Measurements from ENCODE around the gene PPP2R5B. TPM values are rescaled to one million over a fixed set of nuclear protein-coding genes. Genes with fewer than 3 reads are reported as not detected.

PPP2R5B gene
- 7.3 TPM for total RNA-seq
- 22.1 TPM for polyA plus RNA-seq

DNA sequence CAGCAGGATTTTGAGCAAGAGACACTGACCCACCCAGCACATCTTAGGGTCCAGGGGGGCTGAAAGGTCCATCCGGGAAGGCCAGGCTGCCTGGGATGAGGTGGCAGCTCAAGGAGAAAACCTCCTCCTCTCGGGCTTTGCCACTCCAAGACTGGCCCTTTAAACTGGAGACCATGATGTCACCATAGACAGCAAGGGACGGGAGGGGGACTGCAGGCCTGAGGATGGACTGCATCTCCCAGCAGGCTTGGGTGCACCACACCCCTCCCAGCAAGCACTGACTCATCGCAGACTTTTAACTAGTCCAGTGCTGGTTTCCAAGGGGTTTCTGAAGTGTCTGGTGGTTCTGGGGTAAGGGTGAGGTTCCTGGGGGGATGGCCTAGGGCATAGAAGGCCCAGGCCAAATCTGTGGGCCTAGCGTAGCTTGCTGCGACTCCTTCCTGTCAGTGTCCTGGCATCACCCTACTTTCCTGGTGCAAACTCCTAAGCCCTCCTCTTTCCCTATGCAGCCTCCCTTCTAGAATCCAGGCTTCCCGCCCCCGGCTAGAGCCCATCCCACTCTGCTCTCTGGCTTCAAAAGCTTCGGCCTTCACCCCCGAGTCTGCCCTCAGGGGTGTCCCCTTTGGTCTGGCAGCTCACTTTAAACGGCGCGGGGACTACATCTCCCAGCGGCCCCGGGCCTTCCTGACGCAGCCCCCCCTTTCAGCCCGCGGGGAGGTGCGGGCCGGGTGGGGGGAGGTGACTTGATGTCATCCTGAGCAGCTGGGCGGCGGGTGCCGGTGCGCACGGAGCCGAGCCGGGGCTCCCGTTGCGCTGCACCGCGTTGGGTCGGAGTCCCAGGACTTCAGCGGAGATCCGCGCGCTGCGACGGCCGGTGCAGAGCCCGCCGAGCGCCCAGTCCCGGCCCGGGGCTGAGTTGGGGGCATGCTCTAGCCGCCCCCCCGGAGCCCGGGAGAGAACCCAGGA, at the start of gene PPP2R5B:
PPP2R5B (plus strand) TSS at position 746 of the 966 bp plus-strand sequence. CDS start 1,046 bp downstream, outside the sequence.
- under 1% methylated on average over 47 of the region's 47 CpGs for WGBS
- H3K36me3 ChIP-seq (ENCODE audit: insufficient read depth), result no peaks in the 10 kb centered on the region
- peak within 1 kb of the TSS; percentile 89 for H3K4me3 ChIP-seq (ENCODE audit: low read depth, low read length)
- no peaks in the 10 kb centered on the region for H3K4me1 ChIP-seq (ENCODE audit: insufficient read depth)
- H3K27ac ChIP-seq (ENCODE audit: low read depth), result peak within 1 kb of the TSS; percentile 91
- peak; percentile 89 for DNase-seq (ENCODE audit: extremely low spot score)

DNA sequence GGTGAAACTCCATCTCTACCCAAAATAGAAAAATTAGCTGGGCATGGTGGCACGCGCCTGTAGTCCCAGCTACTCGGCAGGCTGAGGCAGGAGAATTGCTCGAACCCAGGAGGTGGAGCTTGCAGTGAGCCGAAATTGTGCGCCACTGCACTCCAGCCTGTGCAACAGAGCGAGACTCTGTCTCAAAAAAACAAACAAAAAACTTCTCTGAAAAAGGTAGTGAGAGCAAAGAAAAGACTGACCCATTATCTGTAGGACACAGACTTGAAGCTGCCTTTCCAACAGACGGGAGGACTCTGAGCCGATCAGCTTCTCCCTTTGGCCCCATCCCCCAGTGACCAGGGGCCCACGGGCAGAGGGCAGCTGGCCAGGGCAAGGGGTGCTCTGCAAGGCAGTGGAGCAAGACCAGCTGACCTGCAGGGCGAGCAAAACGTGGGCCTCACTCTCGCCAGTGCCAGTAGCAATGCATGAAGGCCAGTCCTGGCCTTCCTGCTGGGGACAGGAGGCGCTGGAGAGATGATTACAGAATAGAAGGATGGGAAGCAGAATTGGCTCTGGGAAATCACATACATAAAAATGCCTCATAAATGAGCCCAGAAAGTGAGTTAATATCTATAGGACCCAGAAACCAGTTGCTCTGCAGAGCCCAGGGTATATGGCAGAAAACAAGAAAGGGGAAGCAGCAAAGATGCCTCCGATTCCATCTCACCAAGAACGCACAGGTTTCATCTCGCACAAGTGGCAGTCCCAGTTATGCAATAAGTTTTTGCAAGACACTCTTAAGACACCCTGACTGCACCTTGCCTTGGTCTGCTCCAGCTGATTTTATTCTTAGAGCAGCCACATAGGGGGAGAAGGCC, 48.9 kb upstream of the PPP2R5B start:
- Histone ChIP-seq H3K4me3 (ENCODE audit: low read depth, low read length) (peak overlapping the region; percentile 72), H3K27ac (ENCODE audit: low read depth) (no peak overlapping the region), H3K36me3 (ENCODE audit: insufficient read depth) (no peaks in the 10 kb centered on the region), H3K4me1 (ENCODE audit: insufficient read depth) (peaks cover under 1% of the 10 kb centered on the region)
- 66% methylated on average over 17 of the region's 17 CpGs for WGBS
- DNase-seq (ENCODE audit: extremely low spot score), result no peak

DNA sequence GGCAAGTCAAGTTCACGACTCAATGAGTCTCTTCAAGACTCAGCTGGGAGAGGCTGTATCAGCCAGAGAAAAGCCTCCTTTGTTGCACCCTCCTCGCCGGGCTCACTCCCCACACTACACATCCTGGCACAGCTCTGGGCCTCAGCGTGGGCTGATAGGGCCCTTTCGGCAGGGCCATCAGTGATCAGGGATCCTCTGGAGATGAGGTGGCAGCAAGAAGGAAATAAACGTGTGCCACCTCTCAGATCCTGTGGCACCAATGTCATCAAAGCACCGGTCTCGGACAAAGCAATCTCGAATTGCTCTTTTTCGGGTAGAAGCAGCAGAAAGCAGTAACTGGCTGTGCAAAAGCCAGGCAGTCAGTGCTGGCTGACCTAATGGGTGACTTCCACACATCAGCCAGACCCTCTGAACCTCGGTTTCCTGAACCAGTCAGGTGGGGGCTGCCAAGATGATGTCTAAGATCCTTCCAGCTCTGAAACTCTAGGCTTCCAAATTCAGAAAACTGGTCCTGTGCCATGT, 48.2 kb upstream of the PPP2R5B start:
- Histone ChIP-seq H3K4me1 (ENCODE audit: insufficient read depth) (no peaks in the 10 kb centered on the region), H3K27ac (ENCODE audit: low read depth) (no peak overlapping the region), H3K4me3 (ENCODE audit: low read depth, low read length) (peak overlapping the region; percentile 72), H3K36me3 (ENCODE audit: insufficient read depth) (no peaks in the 10 kb centered on the region)
- no peak for DNase-seq (ENCODE audit: extremely low spot score)
- WGBS, result 36% methylated on average over 11 of the region's 11 CpGs

DNA sequence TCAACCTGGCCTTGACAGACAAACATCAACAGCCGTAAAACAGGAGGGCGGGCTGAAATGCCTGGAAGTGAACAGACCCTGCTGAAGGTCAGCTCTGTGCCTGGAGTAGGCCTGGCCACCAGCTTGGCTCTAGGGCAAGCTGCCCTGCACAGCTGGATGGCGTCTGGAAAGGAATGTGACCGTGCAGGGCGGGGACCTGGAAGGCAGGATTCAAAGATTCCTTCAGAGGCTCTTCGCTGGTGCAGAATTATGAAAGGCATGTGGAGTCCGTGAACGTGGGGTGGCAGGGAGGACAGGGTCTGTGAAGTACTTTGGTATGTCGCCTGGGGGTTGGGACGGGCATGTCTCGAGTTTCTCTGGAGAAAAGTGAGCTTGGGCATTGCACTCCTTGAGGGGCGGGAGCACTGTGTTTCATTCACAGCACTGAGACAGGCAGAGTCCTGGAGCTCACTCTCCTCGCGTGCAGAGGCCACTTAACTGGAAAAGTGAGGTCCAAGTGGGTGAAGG, 47.6 kb upstream of the PPP2R5B start:
- H3K4me1 ChIP-seq (ENCODE audit: insufficient read depth), result no peaks in the 10 kb centered on the region
- no peak for DNase-seq (ENCODE audit: extremely low spot score)
- H3K27ac ChIP-seq (ENCODE audit: low read depth), result no peak overlapping the region
- H3K36me3 ChIP-seq (ENCODE audit: insufficient read depth), result no peaks in the 10 kb centered on the region
- WGBS, result 15% methylated on average over 14 of the region's 14 CpGs
- peak overlapping the region; percentile 72 for H3K4me3 ChIP-seq (ENCODE audit: low read depth, low read length)

DNA sequence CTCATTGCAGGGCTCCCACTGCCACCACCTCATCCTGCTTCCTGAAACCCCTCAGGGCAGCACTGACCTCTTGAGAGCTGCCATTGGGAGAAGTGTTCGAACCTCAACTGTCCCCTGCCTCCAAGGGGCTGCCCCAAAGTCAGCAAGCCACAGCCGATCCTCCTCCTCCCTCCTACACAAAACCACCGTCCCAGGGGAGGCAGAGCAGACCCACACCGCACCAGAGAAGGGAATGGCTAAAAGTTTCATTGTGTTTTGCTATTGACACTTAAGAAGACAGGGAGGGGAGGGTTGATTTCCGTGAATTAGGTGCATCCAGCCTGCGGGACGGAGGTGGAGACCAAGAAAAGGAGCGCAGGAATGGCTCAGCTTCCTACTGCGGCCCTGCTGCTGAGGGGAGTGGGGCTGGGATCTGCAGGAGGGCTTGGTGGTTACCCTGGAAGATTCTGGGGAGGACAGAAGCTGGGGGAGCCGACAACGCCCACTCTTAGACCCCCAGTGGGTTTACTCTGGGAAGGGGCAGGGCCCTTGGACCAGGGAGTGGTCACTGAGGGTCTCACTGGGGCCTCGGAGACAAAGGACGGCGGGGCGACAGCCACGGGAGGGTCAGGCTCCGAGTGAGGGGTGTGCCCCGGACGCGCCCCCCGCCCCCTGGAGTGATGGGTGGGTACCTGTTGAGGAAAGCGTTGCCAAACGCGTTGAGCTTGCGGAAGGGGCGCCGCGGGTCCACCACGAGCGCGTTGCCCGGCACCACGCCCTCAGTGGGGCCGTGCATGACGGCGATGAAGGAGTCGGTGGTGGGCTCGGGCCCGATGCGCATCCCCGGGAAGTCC, 46.9 kb upstream of the PPP2R5B start:
- no peak for DNase-seq (ENCODE audit: extremely low spot score)
- H3K4me3 ChIP-seq (ENCODE audit: low read depth, low read length), result peak overlapping the region; percentile 72
- WGBS, result under 1% methylated on average over 41 of the region's 41 CpGs
- H3K27ac ChIP-seq (ENCODE audit: low read depth), result no peak overlapping the region
- H3K36me3 ChIP-seq (ENCODE audit: insufficient read depth), result no peaks in the 10 kb centered on the region
- H3K4me1 ChIP-seq (ENCODE audit: insufficient read depth), result no peaks in the 10 kb centered on the region

DNA sequence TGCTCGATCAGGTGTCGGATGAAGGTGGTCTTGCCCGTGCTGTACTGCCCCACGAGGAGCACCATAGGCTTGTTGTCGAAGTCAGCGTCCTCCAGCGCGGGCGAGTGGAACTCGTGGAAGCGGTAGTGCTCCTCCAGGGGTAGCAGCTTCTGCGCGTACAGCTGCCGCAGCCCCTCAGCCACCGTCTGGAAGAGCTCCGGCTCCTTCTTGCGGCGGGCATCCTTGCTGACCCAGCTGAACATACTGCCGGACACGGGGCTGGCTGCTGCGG, 46.3 kb upstream of the PPP2R5B start:
- WGBS, result under 1% methylated on average over 21 of the region's 21 CpGs
- no peak for DNase-seq (ENCODE audit: extremely low spot score)
- no peaks in the 10 kb centered on the region for H3K36me3 ChIP-seq (ENCODE audit: insufficient read depth)
- peak overlapping the region; percentile 69 for H3K27ac ChIP-seq (ENCODE audit: low read depth)
- no peaks in the 10 kb centered on the region for H3K4me1 ChIP-seq (ENCODE audit: insufficient read depth)
- peak overlapping the region; percentile 72 for H3K4me3 ChIP-seq (ENCODE audit: low read depth, low read length)

DNA sequence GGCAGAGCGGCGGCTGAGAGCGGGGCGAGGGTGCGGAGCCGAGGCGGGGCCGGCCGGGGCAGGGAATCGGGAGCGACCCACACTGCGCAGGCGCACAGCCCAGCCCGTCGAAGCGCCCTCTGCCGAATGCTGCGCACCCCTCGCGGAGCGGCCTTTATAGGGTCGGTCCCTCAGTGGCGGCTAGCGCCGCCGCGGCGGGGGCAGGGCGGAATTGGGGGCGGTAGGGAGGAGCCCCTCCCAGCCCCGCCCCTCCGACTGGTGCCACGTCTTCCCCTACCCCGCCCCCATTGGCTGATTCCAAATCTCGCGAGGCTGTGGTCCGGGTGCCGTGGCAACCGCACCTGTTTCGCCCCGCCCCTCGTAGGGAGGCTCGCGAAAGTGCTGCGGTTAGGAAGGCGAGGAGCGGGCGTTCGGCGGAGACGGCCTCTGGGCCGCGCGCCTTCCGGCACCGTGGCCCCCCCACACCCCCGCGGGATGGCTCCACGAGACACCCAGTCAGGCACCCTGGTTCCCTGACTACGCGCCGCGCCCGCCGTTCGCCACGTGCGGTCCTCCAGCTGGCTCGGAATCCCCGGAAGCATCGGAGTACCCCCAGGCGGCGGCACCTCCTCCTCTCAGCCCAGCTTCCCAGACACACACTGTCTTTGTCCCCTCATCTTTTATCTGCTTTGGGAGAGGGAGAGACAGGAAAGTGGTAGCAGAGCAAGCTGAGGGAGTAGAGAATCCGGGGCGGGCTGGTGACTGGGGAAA, 45.8 kb upstream of the PPP2R5B start, which contains the start of gene EHD1:
EHD1 (minus strand) TSS at position 128 of the 750 bp plus-strand sequence. CDS start 157 bp downstream, outside the sequence.
- peak; percentile 94 for DNase-seq (ENCODE audit: extremely low spot score)
- under 1% methylated on average over 75 of the region's 75 CpGs for WGBS
- Histone ChIP-seq H3K4me3 (ENCODE audit: low read depth, low read length) (peak within 1 kb of the TSS; percentile 72), H3K4me1 (ENCODE audit: insufficient read depth) (no peaks in the 10 kb centered on the region), H3K36me3 (ENCODE audit: insufficient read depth) (no peaks in the 10 kb centered on the region), H3K27ac (ENCODE audit: low read depth) (peak within 1 kb of the TSS; percentile 77)

DNA sequence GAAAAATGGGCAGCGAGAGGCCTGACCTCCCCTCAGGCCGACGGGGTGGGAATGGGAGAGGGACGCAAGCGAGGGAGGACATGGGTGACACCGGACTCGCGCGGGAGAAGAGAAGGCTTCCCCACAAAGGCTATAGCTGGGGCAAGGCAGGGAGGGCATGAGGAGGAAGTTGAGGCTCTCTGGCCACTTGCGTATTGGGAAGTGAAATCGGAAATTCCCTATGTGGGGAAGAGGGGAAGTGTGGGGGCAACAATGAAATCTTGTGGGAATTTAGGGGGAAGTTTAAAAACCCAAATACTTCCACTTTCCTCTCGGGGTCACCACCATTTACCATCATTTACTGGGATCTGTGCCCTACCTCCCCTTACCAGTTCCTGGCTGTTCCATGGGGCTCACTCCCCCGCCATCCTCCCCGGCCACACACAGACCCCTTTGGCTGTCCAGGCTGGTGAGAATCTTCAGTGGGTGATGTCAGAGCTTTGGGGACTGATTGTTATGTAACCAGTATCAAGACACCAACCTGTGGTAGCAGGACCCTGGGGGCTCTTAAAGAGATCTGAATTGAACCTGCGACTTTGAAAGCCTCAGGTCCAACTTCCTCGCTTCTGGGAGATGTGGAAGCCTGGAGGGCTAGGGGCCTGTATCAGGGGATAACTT, 45.1 kb upstream of the PPP2R5B start:
- 19% methylated on average over 16 of the region's 16 CpGs for WGBS
- Histone ChIP-seq H3K4me1 (ENCODE audit: insufficient read depth) (no peaks in the 10 kb centered on the region), H3K4me3 (ENCODE audit: low read depth, low read length) (peak overlapping the region; percentile 46), H3K27ac (ENCODE audit: low read depth) (peak overlapping the region; percentile 77), H3K36me3 (ENCODE audit: insufficient read depth) (no peaks in the 10 kb centered on the region)
- no peak for DNase-seq (ENCODE audit: extremely low spot score)

DNA sequence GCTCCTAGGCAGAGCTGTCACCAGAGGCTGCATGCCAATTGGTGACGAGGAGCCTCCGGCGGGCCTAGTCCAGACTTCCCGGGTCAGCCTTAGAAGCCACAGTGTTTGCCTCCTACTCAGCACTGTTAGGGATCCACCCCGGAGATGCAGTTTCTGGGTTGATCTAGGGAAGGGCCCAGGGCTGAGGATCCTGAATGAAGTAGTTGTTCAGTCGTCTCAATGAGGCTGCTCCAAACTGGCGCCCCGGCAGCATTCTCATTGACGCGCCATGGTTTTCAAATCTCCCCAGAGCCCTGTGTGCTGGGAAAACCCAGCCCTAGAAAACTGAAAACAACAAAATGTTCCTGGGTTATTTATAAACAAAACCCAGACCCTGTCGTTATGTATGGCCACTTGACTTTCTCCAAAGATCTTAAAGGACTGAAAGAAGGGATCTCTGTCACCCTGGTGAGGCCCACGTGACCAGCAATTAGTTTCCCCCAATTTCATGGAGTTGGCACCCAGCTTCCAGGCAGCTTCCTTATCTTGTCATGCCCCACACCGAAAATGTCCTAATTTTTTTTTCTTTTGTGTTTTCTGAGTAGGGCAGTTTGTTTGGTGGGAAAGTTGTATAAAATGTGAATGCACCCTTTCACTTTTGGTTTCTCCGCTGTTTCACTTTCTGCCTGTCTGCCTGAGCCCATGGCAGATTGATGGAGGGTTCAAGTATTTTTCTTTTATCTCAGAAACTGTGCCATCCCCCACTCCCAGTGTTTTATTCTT, 44.1 kb upstream of the PPP2R5B start:
- 75% methylated on average over 14 of the region's 14 CpGs for WGBS
- DNase-seq (ENCODE audit: extremely low spot score), result no peak
- no peaks in the 10 kb centered on the region for H3K36me3 ChIP-seq (ENCODE audit: insufficient read depth)
- H3K4me3 ChIP-seq (ENCODE audit: low read depth, low read length), result no peak overlapping the region
- no peak overlapping the region for H3K27ac ChIP-seq (ENCODE audit: low read depth)
- H3K4me1 ChIP-seq (ENCODE audit: insufficient read depth), result no peaks in the 10 kb centered on the region

DNA sequence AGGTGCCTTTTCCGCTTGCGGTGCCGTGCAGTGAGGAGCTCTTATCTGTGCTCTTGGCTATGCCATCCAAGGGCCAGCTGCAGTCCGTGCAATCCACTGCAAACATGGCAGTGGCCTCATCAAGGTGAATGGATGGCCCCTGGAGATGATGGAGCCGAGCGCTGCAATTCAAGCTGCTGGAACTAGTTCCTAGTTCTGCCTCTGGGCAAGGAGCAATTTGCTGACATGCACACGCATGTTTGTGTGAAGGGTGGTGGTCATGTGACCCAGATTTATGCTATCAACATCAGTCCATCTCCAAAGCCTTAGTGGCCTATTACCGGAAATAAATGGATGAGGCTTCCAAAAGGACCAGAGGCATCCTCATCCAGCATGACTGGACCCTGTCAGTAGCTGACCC, 43.0 kb upstream of the PPP2R5B start:
- Histone ChIP-seq H3K36me3 (ENCODE audit: insufficient read depth) (no peaks in the 10 kb centered on the region), H3K27ac (ENCODE audit: low read depth) (no peak overlapping the region), H3K4me1 (ENCODE audit: insufficient read depth) (no peaks in the 10 kb centered on the region), H3K4me3 (ENCODE audit: low read depth, low read length) (no peak overlapping the region)
- DNase-seq (ENCODE audit: extremely low spot score), result no peak
- WGBS, result 64% methylated on average over 8 of the region's 8 CpGs

DNA sequence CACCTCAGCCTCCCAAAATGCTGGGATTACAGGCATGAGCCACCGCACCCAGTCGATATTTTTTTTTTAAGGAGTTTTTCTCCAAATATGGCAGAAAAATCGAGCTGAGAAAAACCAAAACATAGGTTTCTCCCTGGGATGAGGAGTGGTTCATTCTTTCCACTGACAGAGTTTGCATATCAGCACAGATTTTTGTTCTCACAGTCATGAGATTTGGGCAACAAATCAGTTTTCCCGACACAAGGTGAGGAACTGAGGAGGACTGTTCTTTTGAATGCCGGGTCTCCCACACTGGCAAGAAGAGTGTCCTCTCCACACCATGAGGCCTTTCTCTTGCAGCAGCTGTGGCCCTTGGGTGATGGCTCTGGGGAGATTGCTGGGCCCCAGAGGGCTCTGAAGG, 42.2 kb upstream of the PPP2R5B start:
- WGBS, result 66% methylated on average over 5 of the region's 5 CpGs
- Histone ChIP-seq H3K4me1 (ENCODE audit: insufficient read depth) (no peaks in the 10 kb centered on the region), H3K36me3 (ENCODE audit: insufficient read depth) (no peaks in the 10 kb centered on the region), H3K4me3 (ENCODE audit: low read depth, low read length) (no peak overlapping the region), H3K27ac (ENCODE audit: low read depth) (no peak overlapping the region)
- DNase-seq (ENCODE audit: extremely low spot score), result no peak
